ENCODE data around the gene KLRB1.

The KLRB1 gene

GRCh38 chr12:9607716-9608115 is at the start of gene KLRB1:
Gene KLRB1 (minus strand): TSS chr12:9607916. CDS start chr12:9607839, 77 bp downstream.
- DNase-seq: no peak

GRCh38 chr12:9651265-9651729 is 43.6 kb upstream of the KLRB1 start:
- DNase-seq: peak; percentile 6

- no peak for DNase-seq
Measured at GRCh38 chr12:9650151-9650576, 42.4 kb upstream of the KLRB1 start.

GRCh38 chr12:9649532-9649940 is 41.8 kb upstream of the KLRB1 start:
- DNase-seq: no peak

GRCh38 chr12:9648701-9649531 is 41.2 kb upstream of the KLRB1 start:
- DNase-seq: no peak

- peak; percentile 82 for DNase-seq
Measured at GRCh38 chr12:9647825-9648700, 40.3 kb upstream of the KLRB1 start.

GRCh38 chr12:9646794-9647781 is 39.4 kb upstream of the KLRB1 start:
- no peak for DNase-seq

GRCh38 chr12:9644985-9645551 is 37.4 kb upstream of the KLRB1 start:
- peak; percentile 9 for DNase-seq

GRCh38 chr12:9643266-9643660 is 35.5 kb upstream of the KLRB1 start:
- DNase-seq: no peak

- DNase-seq: peak; percentile 10
Measured at GRCh38 chr12:9642606-9643265, 35.0 kb upstream of the KLRB1 start.

- no peak for DNase-seq
Measured at GRCh38 chr12:9640024-9640423, 32.3 kb upstream of the KLRB1 start.

GRCh38 chr12:9636851-9637206 is 29.1 kb upstream of the KLRB1 start:
- no peak for DNase-seq

- DNase-seq: no peak
Measured at GRCh38 chr12:9636150-9636850, 28.6 kb upstream of the KLRB1 start.

- no peak for DNase-seq
Measured at GRCh38 chr12:9634969-9635754, 27.4 kb upstream of the KLRB1 start.

- DNase-seq: peak; percentile 9
Measured at GRCh38 chr12:9634177-9634803, 26.6 kb upstream of the KLRB1 start.

- DNase-seq: no peak
Measured at GRCh38 chr12:9632766-9633165, 25.1 kb upstream of the KLRB1 start.

GRCh38 chr12:9626821-9627220 is 19.1 kb upstream of the KLRB1 start:
- no peak for DNase-seq

- DNase-seq: no peak
Measured at GRCh38 chr12:9626291-9626690, 18.6 kb upstream of the KLRB1 start.

- DNase-seq: no peak
Measured at GRCh38 chr12:9625019-9625418, 17.3 kb upstream of the KLRB1 start.
